Kidney epithelial cell (primary cell): ENCODE data around the gene CLCN4. TPM values are rescaled to one million over a fixed set of nuclear protein-coding genes. Genes with fewer than 3 reads are reported as not detected.

Experiments
- DNase-seq: peaks from one replicate; pipeline ENCODE4 v3.0.0-alpha.2; 2010; ENCODE audit warnings: low read depth
- H3K27me3 ChIP-seq: 2 replicates; pipeline ENCODE4 v1.6.0; 2011; ENCODE audit warnings: low read length; ENCODE audit not compliant: control insufficient read depth, insufficient read depth
- H3K36me3 ChIP-seq: 2 replicates; pipeline ENCODE4 v1.5.1; 2011; ENCODE audit warnings: low read length; ENCODE audit not compliant: control insufficient read depth, insufficient read depth
- H3K4me3 ChIP-seq: 2 replicates; pipeline ENCODE4 v1.5.1; 2011; ENCODE audit warnings: low read depth, mild to moderate bottlenecking, control low read depth, low read length
- CTCF ChIP-seq: IDR thresholded peaks from 2 replicates; pipeline ENCODE4 v1.5.1; 2011; ENCODE audit warnings: mild to moderate bottlenecking, moderate library complexity, low read length, control low read depth, inconsistent platforms; ENCODE audit not compliant: insufficient read depth, poor library complexity, severe bottlenecking
- total RNA-seq: library from RNA; depleted of rRNA; stranded (reverse); fragments of >200 nt; gene quantifications from 2 replicates; pipeline ENCODE4 v1.2.3, GENCODE V29; 2015

The CLCN4 gene
- total RNA-seq, 1 donor from 2014 or later, result 7.3 TPM

- Histone ChIP-seq H3K27me3 (no peaks in the 10 kb centered on the region), H3K36me3 (no peaks in the 10 kb centered on the region), H3K4me3 (no peak overlapping the region)
- no peak for TF ChIP-seq CTCF
- DNase-seq, result no peak
Measured at GRCh38 chrX:10242026-10242425, 85.3 kb downstream of the CLCN4 start.

- no peak for DNase-seq
- no peaks in the 10 kb centered on the region for H3K27me3 ChIP-seq
- H3K36me3 ChIP-seq, result no peaks in the 10 kb centered on the region
- no peak overlapping the region for H3K4me3 ChIP-seq
- no peak for TF ChIP-seq CTCF
Measured at GRCh38 chrX:10243106-10243505, 86.3 kb downstream of the CLCN4 start.

- H3K4me3 ChIP-seq, result no peak overlapping the region
- H3K27me3 ChIP-seq, result no peaks in the 10 kb centered on the region
- TF ChIP-seq CTCF, result no peak
- DNase-seq, result no peak
- no peaks in the 10 kb centered on the region for H3K36me3 ChIP-seq
Measured at GRCh38 chrX:10244915-10245622, 88.3 kb downstream of the CLCN4 start.

GRCh38 chrX:10245886-10246285, 89.1 kb downstream of the CLCN4 start:
- no peak for DNase-seq
- TF ChIP-seq CTCF, result no peak
- Histone ChIP-seq H3K4me3 (no peak overlapping the region), H3K36me3 (no peaks in the 10 kb centered on the region), H3K27me3 (no peaks in the 10 kb centered on the region)

- no peak overlapping the region for H3K4me3 ChIP-seq
- no peaks in the 10 kb centered on the region for H3K36me3 ChIP-seq
- DNase-seq, result no peak
- no peak for TF ChIP-seq CTCF
- no peaks in the 10 kb centered on the region for H3K27me3 ChIP-seq
Measured at GRCh38 chrX:10246297-10246696, 89.5 kb downstream of the CLCN4 start.

- TF ChIP-seq CTCF, result no peak
- no peak for DNase-seq
- H3K4me3 ChIP-seq, result no peak overlapping the region
- no peaks in the 10 kb centered on the region for H3K27me3 ChIP-seq
- H3K36me3 ChIP-seq, result no peaks in the 10 kb centered on the region
Measured at GRCh38 chrX:10246846-10247245, 90.1 kb downstream of the CLCN4 start.
